ENCODE measurements around the gene MON1A. TPM values are rescaled to one million over a fixed set of nuclear protein-coding genes. Genes with fewer than 3 reads are reported as not detected.

The MON1A gene
- total and polyA plus RNA-seq, 4 donors, result 4.6 to 9.5 (median 8.2) TPM

DNA sequence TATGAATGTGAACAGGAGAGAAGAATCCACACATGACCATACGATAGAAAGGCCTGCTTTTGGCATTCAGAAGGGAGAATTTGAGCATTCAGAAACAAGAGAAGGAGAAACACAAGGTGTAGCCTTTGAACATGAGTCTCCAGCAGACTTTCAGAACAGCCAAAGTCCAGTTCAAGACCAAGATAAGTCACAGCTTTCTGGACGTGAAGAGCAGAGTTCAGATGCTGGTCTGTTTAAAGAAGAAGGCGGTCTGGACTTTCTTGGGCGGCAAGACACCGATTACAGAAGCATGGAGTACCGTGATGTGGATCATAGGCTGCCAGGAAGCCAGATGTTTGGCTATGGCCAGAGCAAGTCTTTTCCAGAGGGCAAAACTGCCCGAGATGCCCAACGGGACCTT, 38.7 kb upstream of the MON1A start:
- Histone ChIP-seq H3K4me1 (ENCODE audit: control insufficient read depth in 4 of 4, insufficient read depth in 4 of 4, low read length in 3 of 4) (peaks cover 0 to 6% (median 4%) of the 10 kb centered on the region in 4 donors), H3K9ac (ENCODE audit: low read depth in 1 of 2, low read length in 2 of 2) (no peak overlapping the region), H3K36me3 (ENCODE audit: control insufficient read depth in 4 of 4, insufficient read depth in 3 of 4, low read depth in 1 of 4, low read length in 3 of 4) (peaks cover 0 to 13% (median 4%) of the 10 kb centered on the region in 4 donors), H3K27ac (ENCODE audit: low read depth in 1 of 2, low read length in 2 of 2) (no peak overlapping the region), H3K27me3 (ENCODE audit: control insufficient read depth in 4 of 4, insufficient read depth in 4 of 4, low read length in 3 of 4) (no peaks in the 10 kb centered on the region), H3K9me3 (ENCODE audit: control insufficient read depth in 4 of 4, low read length in 3 of 4) (no peaks in the 10 kb centered on the region), H3K4me3 (ENCODE audit: low read depth in 1 of 3, low read length in 3 of 3) (no peak overlapping the region)
- TF ChIP-seq EGR1 (IDR thresholded peaks at IDR 0.05; ENCODE audit: low read depth in 2 of 2) (no peak), GABPA (IDR thresholded peaks at IDR 0.05 in 1 of 2, conservative IDR thresholded peaks at IDR 0.05 in 1 of 2) (no peak), SP1 (IDR thresholded peaks at IDR 0.05) (no peak), HNF4A (conservative IDR thresholded peaks at IDR 0.05) (no peak), HNF4G (IDR thresholded peaks at IDR 0.05) (no peak), FOXA1 (IDR thresholded peaks at IDR 0.05) (no peak)
- TF ChIP-seq, protein P1, sequence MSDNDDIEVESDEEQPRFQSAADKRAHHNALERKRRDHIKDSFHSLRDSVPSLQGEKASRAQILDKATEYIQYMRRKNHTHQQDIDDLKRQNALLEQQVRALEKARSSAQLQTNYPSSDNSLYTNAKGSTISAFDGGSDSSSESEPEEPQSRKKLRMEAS (IDR thresholded peaks at IDR 0.05), result no peak
- TF ChIP-seq, protein P2, sequence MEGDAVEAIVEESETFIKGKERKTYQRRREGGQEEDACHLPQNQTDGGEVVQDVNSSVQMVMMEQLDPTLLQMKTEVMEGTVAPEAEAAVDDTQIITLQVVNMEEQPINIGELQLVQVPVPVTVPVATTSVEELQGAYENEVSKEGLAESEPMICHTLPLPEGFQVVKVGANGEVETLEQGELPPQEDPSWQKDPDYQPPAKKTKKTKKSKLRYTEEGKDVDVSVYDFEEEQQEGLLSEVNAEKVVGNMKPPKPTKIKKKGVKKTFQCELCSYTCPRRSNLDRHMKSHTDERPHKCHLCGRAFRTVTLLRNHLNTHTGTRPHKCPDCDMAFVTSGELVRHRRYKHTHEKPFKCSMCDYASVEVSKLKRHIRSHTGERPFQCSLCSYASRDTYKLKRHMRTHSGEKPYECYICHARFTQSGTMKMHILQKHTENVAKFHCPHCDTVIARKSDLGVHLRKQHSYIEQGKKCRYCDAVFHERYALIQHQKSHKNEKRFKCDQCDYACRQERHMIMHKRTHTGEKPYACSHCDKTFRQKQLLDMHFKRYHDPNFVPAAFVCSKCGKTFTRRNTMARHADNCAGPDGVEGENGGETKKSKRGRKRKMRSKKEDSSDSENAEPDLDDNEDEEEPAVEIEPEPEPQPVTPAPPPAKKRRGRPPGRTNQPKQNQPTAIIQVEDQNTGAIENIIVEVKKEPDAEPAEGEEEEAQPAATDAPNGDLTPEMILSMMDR (IDR thresholded peaks at IDR 0.05; ENCODE audit: low read depth, low read length, missing input control), result no peak
- TF ChIP-seq, protein P3, sequence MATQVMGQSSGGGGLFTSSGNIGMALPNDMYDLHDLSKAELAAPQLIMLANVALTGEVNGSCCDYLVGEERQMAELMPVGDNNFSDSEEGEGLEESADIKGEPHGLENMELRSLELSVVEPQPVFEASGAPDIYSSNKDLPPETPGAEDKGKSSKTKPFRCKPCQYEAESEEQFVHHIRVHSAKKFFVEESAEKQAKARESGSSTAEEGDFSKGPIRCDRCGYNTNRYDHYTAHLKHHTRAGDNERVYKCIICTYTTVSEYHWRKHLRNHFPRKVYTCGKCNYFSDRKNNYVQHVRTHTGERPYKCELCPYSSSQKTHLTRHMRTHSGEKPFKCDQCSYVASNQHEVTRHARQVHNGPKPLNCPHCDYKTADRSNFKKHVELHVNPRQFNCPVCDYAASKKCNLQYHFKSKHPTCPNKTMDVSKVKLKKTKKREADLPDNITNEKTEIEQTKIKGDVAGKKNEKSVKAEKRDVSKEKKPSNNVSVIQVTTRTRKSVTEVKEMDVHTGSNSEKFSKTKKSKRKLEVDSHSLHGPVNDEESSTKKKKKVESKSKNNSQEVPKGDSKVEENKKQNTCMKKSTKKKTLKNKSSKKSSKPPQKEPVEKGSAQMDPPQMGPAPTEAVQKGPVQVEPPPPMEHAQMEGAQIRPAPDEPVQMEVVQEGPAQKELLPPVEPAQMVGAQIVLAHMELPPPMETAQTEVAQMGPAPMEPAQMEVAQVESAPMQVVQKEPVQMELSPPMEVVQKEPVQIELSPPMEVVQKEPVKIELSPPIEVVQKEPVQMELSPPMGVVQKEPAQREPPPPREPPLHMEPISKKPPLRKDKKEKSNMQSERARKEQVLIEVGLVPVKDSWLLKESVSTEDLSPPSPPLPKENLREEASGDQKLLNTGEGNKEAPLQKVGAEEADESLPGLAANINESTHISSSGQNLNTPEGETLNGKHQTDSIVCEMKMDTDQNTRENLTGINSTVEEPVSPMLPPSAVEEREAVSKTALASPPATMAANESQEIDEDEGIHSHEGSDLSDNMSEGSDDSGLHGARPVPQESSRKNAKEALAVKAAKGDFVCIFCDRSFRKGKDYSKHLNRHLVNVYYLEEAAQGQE (IDR thresholded peaks at IDR 0.05), result no peak
- DNase-seq (ENCODE audit: low spot score), result no peak
- 88% methylated on average over 8 of the region's 8 CpGs for WGBS

DNA sequence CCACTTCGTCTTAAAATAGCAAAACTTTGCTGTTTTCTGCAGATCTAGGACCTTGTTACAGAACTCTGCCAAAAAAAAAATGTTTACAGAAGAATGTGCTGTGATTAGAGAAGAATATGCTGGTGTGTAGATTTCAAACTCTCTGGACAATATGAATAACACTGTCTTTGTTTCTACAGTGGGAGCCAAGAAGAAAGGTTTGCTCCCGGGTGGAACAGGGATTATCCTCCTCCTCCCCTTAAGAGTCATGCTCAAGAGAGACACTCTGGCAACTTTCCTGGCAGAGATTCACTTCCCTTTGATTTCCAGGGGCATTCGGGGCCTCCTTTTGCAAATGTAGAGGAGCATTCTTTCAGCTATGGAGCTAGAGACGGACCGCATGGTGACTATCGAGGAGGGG, 37.7 kb upstream of the MON1A start:
- no peaks in the 10 kb centered on the region for H3K9me3 ChIP-seq (ENCODE audit: control insufficient read depth in 4 of 4, low read length in 3 of 4)
- 85% methylated on average over 6 of the region's 6 CpGs for whole genome bisulfite sequencing
- H3K9ac ChIP-seq (ENCODE audit: low read depth in 1 of 2, low read length in 2 of 2), result no peak overlapping the region
- H3K36me3 ChIP-seq (ENCODE audit: control insufficient read depth in 4 of 4, insufficient read depth in 3 of 4, low read depth in 1 of 4, low read length in 3 of 4), result peaks cover 0 to 11% (median 2%) of the 10 kb centered on the region in 4 donors
- H3K4me1 ChIP-seq (ENCODE audit: control insufficient read depth in 4 of 4, insufficient read depth in 4 of 4, low read length in 3 of 4), result peaks cover 0 to 3% (median under 1%) of the 10 kb centered on the region in 4 donors
- H3K27me3 ChIP-seq (ENCODE audit: control insufficient read depth in 4 of 4, insufficient read depth in 4 of 4, low read length in 3 of 4), result no peaks in the 10 kb centered on the region
- no peak overlapping the region for H3K4me3 ChIP-seq (ENCODE audit: low read depth in 1 of 3, low read length in 3 of 3)
- H3K27ac ChIP-seq (ENCODE audit: low read depth in 1 of 2, low read length in 2 of 2), result no peak overlapping the region
- no peak for DNase-seq (ENCODE audit: low spot score)
- TF ChIP-seq GABPA (IDR thresholded peaks at IDR 0.05 in 1 of 2, conservative IDR thresholded peaks at IDR 0.05 in 1 of 2), result no peak
- TF ChIP-seq, protein P4, sequence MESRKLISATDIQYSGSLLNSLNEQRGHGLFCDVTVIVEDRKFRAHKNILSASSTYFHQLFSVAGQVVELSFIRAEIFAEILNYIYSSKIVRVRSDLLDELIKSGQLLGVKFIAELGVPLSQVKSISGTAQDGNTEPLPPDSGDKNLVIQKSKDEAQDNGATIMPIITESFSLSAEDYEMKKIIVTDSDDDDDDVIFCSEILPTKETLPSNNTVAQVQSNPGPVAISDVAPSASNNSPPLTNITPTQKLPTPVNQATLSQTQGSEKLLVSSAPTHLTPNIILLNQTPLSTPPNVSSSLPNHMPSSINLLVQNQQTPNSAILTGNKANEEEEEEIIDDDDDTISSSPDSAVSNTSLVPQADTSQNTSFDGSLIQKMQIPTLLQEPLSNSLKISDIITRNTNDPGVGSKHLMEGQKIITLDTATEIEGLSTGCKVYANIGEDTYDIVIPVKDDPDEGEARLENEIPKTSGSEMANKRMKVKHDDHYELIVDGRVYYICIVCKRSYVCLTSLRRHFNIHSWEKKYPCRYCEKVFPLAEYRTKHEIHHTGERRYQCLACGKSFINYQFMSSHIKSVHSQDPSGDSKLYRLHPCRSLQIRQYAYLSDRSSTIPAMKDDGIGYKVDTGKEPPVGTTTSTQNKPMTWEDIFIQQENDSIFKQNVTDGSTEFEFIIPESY (IDR thresholded peaks at IDR 0.05), result no peak
- no peak for TF ChIP-seq NR2F2 (IDR thresholded peaks at IDR 0.05)
- TF ChIP-seq, protein P1 (IDR thresholded peaks at IDR 0.05), result no peak
- TF ChIP-seq SP1 (IDR thresholded peaks at IDR 0.05), result no peak
- TF ChIP-seq HNF4A (conservative IDR thresholded peaks at IDR 0.05), result no peak
- TF ChIP-seq, protein P5, sequence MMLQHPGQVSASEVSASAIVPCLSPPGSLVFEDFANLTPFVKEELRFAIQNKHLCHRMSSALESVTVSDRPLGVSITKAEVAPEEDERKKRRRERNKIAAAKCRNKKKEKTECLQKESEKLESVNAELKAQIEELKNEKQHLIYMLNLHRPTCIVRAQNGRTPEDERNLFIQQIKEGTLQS (IDR thresholded peaks at IDR 0.05), result no peak
- TF ChIP-seq JUND (IDR thresholded peaks at IDR 0.05), result no peak
- TF ChIP-seq, protein P2 (IDR thresholded peaks at IDR 0.05; ENCODE audit: low read depth, low read length, missing input control), result no peak

Measured in liver (tissue), 9 donors.